GM18909 (cell line): ENCODE measurements around the gene PSAT1.

ENCODE experiments used
- ATAC-seq: cut with Tn5 transposase; IDR thresholded peaks from one replicate; pipeline ENCODE4 v1.9.1; 2021; ENCODE audit warnings: mild to moderate bottlenecking; ENCODE audit not compliant: unreplicated experiment, poor library complexity

PSAT1 gene

GRCh38 chr9:78292026-78292425 is 4.9 kb upstream of the PSAT1 start:
- ATAC-seq: no peak

GRCh38 chr9:78292716-78293497 is 4.0 kb upstream of the PSAT1 start:
- no peak for ATAC-seq

- no peak for ATAC-seq
Observed at GRCh38 chr9:78294290-78295176, 2.4 kb upstream of the PSAT1 start.

- no peak for ATAC-seq
Observed at GRCh38 chr9:78295177-78295575, 1.7 kb upstream of the PSAT1 start.

GRCh38 chr9:78295731-78296130 is 1.2 kb upstream of the PSAT1 start:
- ATAC-seq: no peak

GRCh38 chr9:78296201-78296892 is 578 bp upstream of the PSAT1 start:
- ATAC-seq: no peak

GRCh38 chr9:78297672-78297961 is 692 bp downstream of the PSAT1 start:
- ATAC-seq: no peak

- no peak for ATAC-seq
Observed at GRCh38 chr9:78298046-78298765, 1.3 kb downstream of the PSAT1 start.

GRCh38 chr9:78300209-78300608 is 3.3 kb downstream of the PSAT1 start:
- no peak for ATAC-seq

GRCh38 chr9:78301466-78301865 is 4.5 kb downstream of the PSAT1 start:
- ATAC-seq: no peak

- ATAC-seq: no peak
Observed at GRCh38 chr9:78303377-78304062, 6.6 kb downstream of the PSAT1 start.

GRCh38 chr9:78304357-78304756 is 7.4 kb downstream of the PSAT1 start:
- no peak for ATAC-seq

- no peak for ATAC-seq
Observed at GRCh38 chr9:78306222-78307076, 9.5 kb downstream of the PSAT1 start.

- ATAC-seq: no peak
Observed at GRCh38 chr9:78307360-78307759, 10.4 kb downstream of the PSAT1 start.

- no peak for ATAC-seq
Observed at GRCh38 chr9:78309066-78309465, 12.1 kb downstream of the PSAT1 start.

GRCh38 chr9:78311075-78311474 is 14.2 kb downstream of the PSAT1 start:
- ATAC-seq: no peak

GRCh38 chr9:78311886-78312524 is 15.1 kb downstream of the PSAT1 start:
- ATAC-seq: no peak

- no peak for ATAC-seq
Observed at GRCh38 chr9:78314550-78314949, 17.6 kb downstream of the PSAT1 start.
